AG04450 (cell line): ENCODE results near the gene OR2AT4. TPM values are rescaled to one million over a fixed set of nuclear protein-coding genes. Genes with fewer than 3 reads are reported as not detected.
"Not testable (repeated sequence)": the region's sequence is repeated elsewhere in the genome, so short reads cannot be mapped to it uniquely, and the experiment has no call there.

Experiments
- CTCF ChIA-PET: fragments of 300-600, 350-600 bp; formaldehyde crosslinking; extraction: SDS; loops from one replicate; lab custom pipeline; 2022; ENCODE audit warnings: antibody characterized with exemption, inconsistent platforms; lab: Charles Lee
- POLR2A ChIA-PET: fragments of 350-600 bp; formaldehyde crosslinking; extraction: SDS; loops from one replicate; lab custom pipeline; 2021; ENCODE audit warnings: antibody characterized with exemption, inconsistent platforms; lab: Yijun Ruan, JAX
- DNase-seq: peaks from one replicate; pipeline ENCODE4 v3.0.0-alpha.2; 2011; ENCODE audit warnings: low read depth, low spot score
- H3K27ac ChIP-seq: one replicate; pipeline ENCODE4 v1.5.1; 2012; ENCODE audit warnings: low read depth, low read length, control low read depth
- H3K27me3 ChIP-seq: one replicate; pipeline ENCODE4 v1.6.0; 2012; ENCODE audit warnings: low read length; ENCODE audit not compliant: control insufficient read depth, insufficient read depth
- H3K4me3 ChIP-seq: 2 replicates; pipeline ENCODE4 v1.5.1; 2011; ENCODE audit warnings: mild to moderate bottlenecking, low read depth, low read length, control low read depth
- H3K9me3 ChIP-seq: 2 replicates; pipeline ENCODE4 v1.5.1; 2012; ENCODE audit warnings: low read length; ENCODE audit not compliant: control insufficient read depth, insufficient read depth
- CTCF ChIP-seq: IDR thresholded peaks from 2 replicates; pipeline ENCODE4 v1.5.1; 2011; ENCODE audit warnings: low read depth, low read length, control low read depth, inconsistent platforms
- polyA plus RNA-seq: library from polyadenylated mRNA; depleted of rRNA; stranded (reverse); fragments of >200 nt; gene quantifications from 2 replicates; pipeline ENCODE4 v1.2.3, GENCODE V29; 2011

Gene OR2AT4
- polyA plus RNA-seq, 1 experiment: not detected

GRCh38 chr11:75052457-75052856 is 44.2 kb downstream of the OR2AT4 start:
- Histone ChIP-seq H3K4me3 (no peak overlapping the region), H3K9me3 (no peaks in the 10 kb centered on the region), H3K27ac (no peak overlapping the region), H3K27me3 (peaks cover 8% of the 10 kb centered on the region)
- POLR2A ChIA-PET: no interaction called here
- CTCF ChIA-PET: no interaction called here
- no peak for DNase-seq
- TF ChIP-seq CTCF: no peak

- TF ChIP-seq CTCF: no peak
- POLR2A ChIA-PET: no interaction called here
Measured at GRCh38 chr11:75051043-75051442, 45.6 kb downstream of the OR2AT4 start.

GRCh38 chr11:75050516-75050915 is 46.2 kb downstream of the OR2AT4 start:
- peaks cover 8% of the 10 kb centered on the region for H3K27me3 ChIP-seq
- CTCF ChIA-PET: interaction anchor here (3.0 kb wide), 1 partner anchor 19 kb away, joined by 10 read pairs; no protein-coding TSS in a partner anchor
- H3K27ac ChIP-seq: no peak overlapping the region
- POLR2A ChIA-PET: no interaction called here
- no peak overlapping the region for H3K4me3 ChIP-seq
- TF ChIP-seq CTCF: no peak
- H3K9me3 ChIP-seq: no peaks in the 10 kb centered on the region
- DNase-seq: no peak

More at GRCh38 chr11:75051043-75051442, 45.6 kb downstream of the OR2AT4 start:
- Histone ChIP-seq H3K27me3 (peaks cover 8% of the 10 kb centered on the region), H3K27ac (no peak overlapping the region), H3K4me3 (no peak overlapping the region), H3K9me3 (no peaks in the 10 kb centered on the region)
- CTCF ChIA-PET: no interaction called here
- DNase-seq: no peak

GRCh38 chr11:75049501-75050266 is 47.0 kb downstream of the OR2AT4 start:
- POLR2A ChIA-PET, H3K4me3 ChIP-seq: not testable (repeated sequence)
- CTCF ChIA-PET: interaction anchor here (2.1 to 3.0 kb wide), 2 partner anchors 18 to 91 kb away, joined by 4 to 10 read pairs; no protein-coding TSS in a partner anchor

GRCh38 chr11:75047191-75047590 is 49.5 kb downstream of the OR2AT4 start:
- no peak for TF ChIP-seq CTCF
- H3K27me3 ChIP-seq: peaks cover 9% of the 10 kb centered on the region

More at GRCh38 chr11:75049501-75050266, 47.0 kb downstream of the OR2AT4 start:
- not testable (repeated sequence) for H3K27me3 ChIP-seq, DNase-seq, H3K9me3 ChIP-seq, H3K27ac ChIP-seq

GRCh38 chr11:75046668-75047067 is 50.0 kb downstream of the OR2AT4 start:
- DNase-seq, H3K4me3 ChIP-seq, POLR2A ChIA-PET, H3K27me3 ChIP-seq, H3K27ac ChIP-seq, H3K9me3 ChIP-seq: not testable (repeated sequence)
- CTCF ChIA-PET: interaction anchor here (1.4 kb wide), 1 partner anchor 15 kb away, joined by 11 read pairs; no protein-coding TSS in a partner anchor

More at GRCh38 chr11:75047191-75047590, 49.5 kb downstream of the OR2AT4 start:
- Histone ChIP-seq H3K27ac (no peak overlapping the region), H3K4me3 (no peak overlapping the region), H3K9me3 (no peaks in the 10 kb centered on the region)
- no peak for DNase-seq
- ChIA-PET POLR2A (no interaction called here), CTCF (interaction anchor here (1.4 kb wide), 1 partner anchor 15 kb away, joined by 11 read pairs; no protein-coding TSS in a partner anchor)

GRCh38 chr11:75044381-75045170 is 52.1 kb downstream of the OR2AT4 start:
- DNase-seq, H3K4me3 ChIP-seq, H3K27me3 ChIP-seq, CTCF ChIA-PET, H3K27ac ChIP-seq, POLR2A ChIA-PET, H3K9me3 ChIP-seq: not testable (repeated sequence)

GRCh38 chr11:75041821-75042220 is 54.9 kb downstream of the OR2AT4 start:
- H3K27me3 ChIP-seq, H3K27ac ChIP-seq, POLR2A ChIA-PET, H3K4me3 ChIP-seq, DNase-seq, H3K9me3 ChIP-seq: not testable (repeated sequence)
- CTCF ChIA-PET: interaction anchor here (0.7 to 0.8 kb wide), 2 partner anchors 199 to 1066 kb away, joined by 3 to 5 read pairs; partner anchors contain the start of gene TPBGL
